HG02970 (cell line): Measurements from ENCODE around the gene NUTM2G.
"Not testable (repeated sequence)": the region's sequence is repeated elsewhere in the genome, so short reads cannot be mapped to it uniquely, and the experiment has no call there.

Experiments
- ATAC-seq: cut with Tn5 transposase; IDR thresholded peaks from one replicate; pipeline ENCODE4 v1.9.1; 2021; ENCODE audit warnings: mild to moderate bottlenecking, moderate library complexity, moderate number of reproducible peaks; ENCODE audit not compliant: unreplicated experiment, low FRiP score

The NUTM2G gene

GRCh38 chr9:96940982-96941381 lies 12.3 kb downstream of the NUTM2G start:
- not testable (repeated sequence) for ATAC-seq

- not testable (repeated sequence) for ATAC-seq
Observed at GRCh38 chr9:96941628-96942027, 13.0 kb downstream of the NUTM2G start.

GRCh38 chr9:96942181-96942580 lies 13.5 kb downstream of the NUTM2G start:
- ATAC-seq, result not testable (repeated sequence)

GRCh38 chr9:96949346-96949745 lies 20.7 kb downstream of the NUTM2G start:
- not testable (repeated sequence) for ATAC-seq

GRCh38 chr9:96950539-96950938 lies 21.9 kb downstream of the NUTM2G start:
- ATAC-seq, result not testable (repeated sequence)

GRCh38 chr9:96967591-96967990 lies 38.9 kb downstream of the NUTM2G start:
- not testable (repeated sequence) for ATAC-seq

- ATAC-seq, result not testable (repeated sequence)
Observed at GRCh38 chr9:96972552-96972951, 43.9 kb downstream of the NUTM2G start.

- not testable (repeated sequence) for ATAC-seq
Observed at GRCh38 chr9:96974037-96974436, 45.4 kb downstream of the NUTM2G start.

GRCh38 chr9:96983496-96984122 lies 55.0 kb downstream of the NUTM2G start:
- not testable (repeated sequence) for ATAC-seq

GRCh38 chr9:96984139-96984538 lies 55.5 kb downstream of the NUTM2G start:
- ATAC-seq, result not testable (repeated sequence)

- not testable (repeated sequence) for ATAC-seq
Observed at GRCh38 chr9:96984887-96985286, 56.2 kb downstream of the NUTM2G start.
